ENCODE measurements around the gene CCSAP. TPM values are rescaled to one million over a fixed set of nuclear protein-coding genes. Genes with fewer than 3 reads are reported as not detected.
A peak's percentile ranks its signal among the peaks of the same experiment; 100 is the strongest.

Gene CCSAP
- total RNA-seq, 1 experiment from 2014 or later = 33.5 TPM

GRCh38 chr1:229287267-229287666 lies 55.6 kb downstream of the CCSAP start:
- no peak for DNase-seq (ENCODE audit: low spot score)

GRCh38 chr1:229286099-229286766 lies 56.6 kb downstream of the CCSAP start:
- no peak for DNase-seq (ENCODE audit: low spot score)

GRCh38 chr1:229285440-229285839 lies 57.4 kb downstream of the CCSAP start:
- no peak for DNase-seq (ENCODE audit: low spot score)

GRCh38 chr1:229284887-229285286 lies 58.0 kb downstream of the CCSAP start:
- DNase-seq (ENCODE audit: low spot score) = no peak

- no peak for DNase-seq (ENCODE audit: low spot score)
Measured at GRCh38 chr1:229283183-229283611, 59.6 kb downstream of the CCSAP start.

- DNase-seq (ENCODE audit: low spot score) = no peak
Measured at GRCh38 chr1:229282295-229282823, 60.5 kb downstream of the CCSAP start.

- DNase-seq (ENCODE audit: low spot score) = no peak
Measured at GRCh38 chr1:229281339-229281926, 61.4 kb downstream of the CCSAP start.

GRCh38 chr1:229280921-229281320 lies 61.9 kb downstream of the CCSAP start:
- DNase-seq (ENCODE audit: low spot score) = no peak

GRCh38 chr1:229280037-229280828 lies 62.6 kb downstream of the CCSAP start:
- no peak for DNase-seq (ENCODE audit: low spot score)

GRCh38 chr1:229279242-229279641 lies 63.6 kb downstream of the CCSAP start:
- DNase-seq (ENCODE audit: low spot score) = no peak

GRCh38 chr1:229278120-229278741 lies 64.6 kb downstream of the CCSAP start:
- no peak for DNase-seq (ENCODE audit: low spot score)

GRCh38 chr1:229275005-229275404 lies 67.8 kb downstream of the CCSAP start:
- DNase-seq (ENCODE audit: low spot score) = no peak

- DNase-seq (ENCODE audit: low spot score) = no peak
Measured at GRCh38 chr1:229273507-229274232, 69.2 kb downstream of the CCSAP start.

- DNase-seq (ENCODE audit: low spot score) = no peak
Measured at GRCh38 chr1:229272164-229273158, 70.4 kb downstream of the CCSAP start.

- DNase-seq (ENCODE audit: low spot score) = peak; percentile 44
Measured at GRCh38 chr1:229271448-229272159, 71.2 kb downstream of the CCSAP start.

Data from A172 (cell line).